Endodermal cell (in vitro differentiated cells): ENCODE results near the gene IRF2BPL. TPM values are rescaled to one million over a fixed set of nuclear protein-coding genes. Genes with fewer than 3 reads are reported as not detected.

Experiments
- DNase-seq: peaks from one replicate; pipeline ENCODE4 v3.0.0-alpha.2; 2017
- H3K27ac ChIP-seq: 2 replicates; pipeline ENCODE4 v1.5.1; 2013; ENCODE audit warnings: mild to moderate bottlenecking, low read depth, low read length, moderate library complexity
- H3K27me3 ChIP-seq: 2 replicates; pipeline ENCODE4 v1.6.1; 2013; ENCODE audit warnings: mild to moderate bottlenecking, low read length, moderate library complexity; ENCODE audit not compliant: insufficient read depth, control insufficient read depth, poor library complexity, severe bottlenecking
- H3K36me3 ChIP-seq: 2 replicates; pipeline ENCODE4 v1.7.0; 2013; ENCODE audit warnings: mild to moderate bottlenecking, low read length, moderate library complexity; ENCODE audit not compliant: control insufficient read depth, insufficient read depth
- H3K4me1 ChIP-seq: one replicate; pipeline ENCODE4 v1.7.0; 2013; ENCODE audit warnings: low read length; ENCODE audit not compliant: control insufficient read depth, insufficient read depth
- H3K4me3 ChIP-seq: 2 replicates; pipeline ENCODE4 v1.5.1; 2013; ENCODE audit warnings: mild to moderate bottlenecking, low read length, moderate library complexity
- H3K9ac ChIP-seq: 2 replicates; pipeline ENCODE4 v1.6.1; 2013; ENCODE audit warnings: mild to moderate bottlenecking, low read length, moderate library complexity; ENCODE audit not compliant: poor library complexity, severe bottlenecking; ENCODE audit errors: extremely low read depth
- H3K9me3 ChIP-seq: 2 replicates; pipeline ENCODE4 v1.6.1; 2013; ENCODE audit warnings: mild to moderate bottlenecking, low read length, moderate library complexity; ENCODE audit not compliant: control insufficient read depth
- H3K27ac Mint-ChIP-seq: 2 replicates; pipeline ENCODE4 v1.8.0; 2020; ENCODE audit warnings: mixed read lengths
- H3K27me3 Mint-ChIP-seq: 2 replicates; pipeline ENCODE4 v1.8.0; 2021; ENCODE audit warnings: mild to moderate bottlenecking, mixed read lengths; ENCODE audit not compliant: insufficient read depth
- H3K36me3 Mint-ChIP-seq: 2 replicates; pipeline ENCODE4 v1.8.0; 2020; ENCODE audit warnings: low read depth, mixed read lengths
- H3K4me1 Mint-ChIP-seq: 2 replicates; pipeline ENCODE4 v1.8.0; 2020; ENCODE audit warnings: mixed read lengths
- H3K4me3 Mint-ChIP-seq: 2 replicates; pipeline ENCODE4 v1.8.0; 2020; ENCODE audit warnings: mild to moderate bottlenecking, moderate library complexity, mixed read lengths
- H3K9me3 Mint-ChIP-seq: 2 replicates; pipeline ENCODE4 v1.8.0; 2020; ENCODE audit warnings: mild to moderate bottlenecking, mixed read lengths
- WGBS, 2 experiments: methylation state at CpG; one replicate each; pipeline versions ENCODE4 v1.1.5 to v1.1.7; 2013; ENCODE audit warnings: missing lambda C conversion rate in 2 of 2, mixed read lengths in 1 of 2; ENCODE audit not compliant: insufficient coverage in 1 of 2, insufficient read length in 1 of 2; 5-methylcytosine and 5-hydroxymethylcytosine counted together
- total RNA-seq, 2 donors: library from RNA; stranded (reverse); fragmentation: NEBNext Ultra II Directional in 1 of 2; extraction: Animal tissue kit (Norgen Biotek cat#: 25700) in 1 of 2; gene quantifications; 2 replicates in 1 of 2; 3 replicates in 1 of 2; pipeline ENCODE4 v1.2.1, GENCODE V29; 2021
- TF ChIP-seq, protein P1 (sequence below): fragments of 200-600 bp; sonication (generic); conservative IDR thresholded peaks from 2 replicates; pipeline ENCODE4 v1.5.0; 2021; ENCODE audit warnings: antibody characterized with exemption, mild to moderate bottlenecking

IRF2BPL gene
- total RNA-seq, 2 donors from 2014 or later = 34.2 to 44.3 TPM

GRCh38 chr14:76995279-76996035 is 33.1 kb downstream of the IRF2BPL start:
- Histone ChIP-seq H3K36me3 (no peaks in the 10 kb centered on the region), H3K4me1 (peaks cover 17% of the 10 kb centered on the region), H3K27ac (no peak overlapping the region), H3K27me3 (no peaks in the 10 kb centered on the region), H3K9me3 (no peaks in the 10 kb centered on the region), H3K4me3 (no peak overlapping the region), H3K9ac (no peak overlapping the region)
- 61 to 81% methylated on average over 2 to 4 of the region's 4 CpGs for WGBS, 2 experiments
- Mint-ChIP-seq H3K4me3 (no peak overlapping the region), H3K27me3 (no peaks in the 10 kb centered on the region), H3K9me3 (peaks cover 3% of the 10 kb centered on the region), H3K27ac (peak overlapping the region; percentile 56), H3K4me1 (peaks cover 34% of the 10 kb centered on the region), H3K36me3 (no peaks in the 10 kb centered on the region)
- peak; percentile 71 for DNase-seq
- TF ChIP-seq, protein P1, sequence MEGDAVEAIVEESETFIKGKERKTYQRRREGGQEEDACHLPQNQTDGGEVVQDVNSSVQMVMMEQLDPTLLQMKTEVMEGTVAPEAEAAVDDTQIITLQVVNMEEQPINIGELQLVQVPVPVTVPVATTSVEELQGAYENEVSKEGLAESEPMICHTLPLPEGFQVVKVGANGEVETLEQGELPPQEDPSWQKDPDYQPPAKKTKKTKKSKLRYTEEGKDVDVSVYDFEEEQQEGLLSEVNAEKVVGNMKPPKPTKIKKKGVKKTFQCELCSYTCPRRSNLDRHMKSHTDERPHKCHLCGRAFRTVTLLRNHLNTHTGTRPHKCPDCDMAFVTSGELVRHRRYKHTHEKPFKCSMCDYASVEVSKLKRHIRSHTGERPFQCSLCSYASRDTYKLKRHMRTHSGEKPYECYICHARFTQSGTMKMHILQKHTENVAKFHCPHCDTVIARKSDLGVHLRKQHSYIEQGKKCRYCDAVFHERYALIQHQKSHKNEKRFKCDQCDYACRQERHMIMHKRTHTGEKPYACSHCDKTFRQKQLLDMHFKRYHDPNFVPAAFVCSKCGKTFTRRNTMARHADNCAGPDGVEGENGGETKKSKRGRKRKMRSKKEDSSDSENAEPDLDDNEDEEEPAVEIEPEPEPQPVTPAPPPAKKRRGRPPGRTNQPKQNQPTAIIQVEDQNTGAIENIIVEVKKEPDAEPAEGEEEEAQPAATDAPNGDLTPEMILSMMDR = no peak

- Mint-ChIP-seq H3K9me3 (peaks cover 4% of the 10 kb centered on the region), H3K27ac (no peak overlapping the region), H3K36me3 (no peaks in the 10 kb centered on the region), H3K27me3 (no peaks in the 10 kb centered on the region), H3K4me1 (peaks cover 33% of the 10 kb centered on the region), H3K4me3 (no peak overlapping the region)
- no peak overlapping the region for H3K9ac ChIP-seq
- H3K27ac ChIP-seq = no peak overlapping the region
- 95 to 98% methylated on average over 2 to 6 of the region's 6 CpGs for WGBS, 2 experiments
- peaks cover 17% of the 10 kb centered on the region for H3K4me1 ChIP-seq
- no peaks in the 10 kb centered on the region for H3K27me3 ChIP-seq
- H3K36me3 ChIP-seq = no peaks in the 10 kb centered on the region
- H3K4me3 ChIP-seq = no peak overlapping the region
- H3K9me3 ChIP-seq = no peaks in the 10 kb centered on the region
- DNase-seq = no peak
- TF ChIP-seq, protein P1 = no peak
These were observed 34.8 kb downstream of the IRF2BPL start for GRCh38 chr14:76993752-76994151.

- no peaks in the 10 kb centered on the region for H3K36me3 ChIP-seq
- H3K4me3 ChIP-seq = no peak overlapping the region
- TF ChIP-seq, protein P1 = no peak
- H3K27ac ChIP-seq = no peak overlapping the region
- H3K4me1 Mint-ChIP-seq = peaks cover 31% of the 10 kb centered on the region
- H3K36me3 Mint-ChIP-seq = no peaks in the 10 kb centered on the region
- H3K27me3 Mint-ChIP-seq = no peaks in the 10 kb centered on the region
- no peaks in the 10 kb centered on the region for H3K9me3 ChIP-seq
- H3K4me1 ChIP-seq = peaks cover 23% of the 10 kb centered on the region
- H3K9me3 Mint-ChIP-seq = peaks cover 4% of the 10 kb centered on the region
- no peaks in the 10 kb centered on the region for H3K27me3 ChIP-seq
- DNase-seq = no peak
- H3K4me3 Mint-ChIP-seq = no peak overlapping the region
- H3K27ac Mint-ChIP-seq = no peak overlapping the region
- H3K9ac ChIP-seq = no peak overlapping the region
These were observed 38.4 kb downstream of the IRF2BPL start for GRCh38 chr14:76990084-76990483.
